ENCODE measurements around the gene PTPRA. TPM values are rescaled to one million over a fixed set of nuclear protein-coding genes. Genes with fewer than 3 reads are reported as not detected.
A peak's percentile ranks its signal among the peaks of the same experiment; 100 is the strongest.

PTPRA gene
- total and polyA plus RNA-seq, 12 donors: 8.9 to 37.3 (median 28.5) TPM

DNA sequence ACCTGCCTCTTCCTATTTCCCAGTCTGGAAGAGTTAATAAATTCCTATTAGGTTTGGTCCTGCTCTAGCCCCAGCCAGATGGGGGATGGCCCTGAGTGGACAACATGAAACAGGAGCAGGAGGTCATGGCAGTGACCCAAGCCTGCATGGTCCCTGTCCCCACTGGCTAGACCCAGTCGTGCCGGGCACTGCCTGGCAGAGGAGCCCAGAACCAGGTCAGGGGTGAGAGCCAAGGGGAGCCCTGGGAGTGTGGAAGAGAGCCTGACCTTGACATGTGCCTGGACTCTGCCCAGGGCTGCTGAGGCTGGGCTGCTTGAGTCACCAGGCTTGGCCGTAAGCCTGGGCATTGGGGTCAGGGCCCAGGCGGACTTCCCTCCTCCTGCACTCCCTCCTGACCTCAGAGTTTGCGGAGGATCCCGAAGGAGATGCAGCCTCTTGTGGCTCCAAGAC, 207.7 kb downstream of the PTPRA start:
- intact Hi-C loops (cut with DNase I): no loop called here
- DNase-seq (peak; percentile 57 to 82), ATAC-seq (peak; percentile 82 to 97 (median 94))
- H3K27ac ChIP-seq: peak overlapping the region in 8 of 10 donors; percentile 6 to 79 (median 35)
- 40 to 45% methylated on average over 6 of the region's 6 CpGs for WGBS, 2 donors
- TF ChIP-seq, protein P1, sequence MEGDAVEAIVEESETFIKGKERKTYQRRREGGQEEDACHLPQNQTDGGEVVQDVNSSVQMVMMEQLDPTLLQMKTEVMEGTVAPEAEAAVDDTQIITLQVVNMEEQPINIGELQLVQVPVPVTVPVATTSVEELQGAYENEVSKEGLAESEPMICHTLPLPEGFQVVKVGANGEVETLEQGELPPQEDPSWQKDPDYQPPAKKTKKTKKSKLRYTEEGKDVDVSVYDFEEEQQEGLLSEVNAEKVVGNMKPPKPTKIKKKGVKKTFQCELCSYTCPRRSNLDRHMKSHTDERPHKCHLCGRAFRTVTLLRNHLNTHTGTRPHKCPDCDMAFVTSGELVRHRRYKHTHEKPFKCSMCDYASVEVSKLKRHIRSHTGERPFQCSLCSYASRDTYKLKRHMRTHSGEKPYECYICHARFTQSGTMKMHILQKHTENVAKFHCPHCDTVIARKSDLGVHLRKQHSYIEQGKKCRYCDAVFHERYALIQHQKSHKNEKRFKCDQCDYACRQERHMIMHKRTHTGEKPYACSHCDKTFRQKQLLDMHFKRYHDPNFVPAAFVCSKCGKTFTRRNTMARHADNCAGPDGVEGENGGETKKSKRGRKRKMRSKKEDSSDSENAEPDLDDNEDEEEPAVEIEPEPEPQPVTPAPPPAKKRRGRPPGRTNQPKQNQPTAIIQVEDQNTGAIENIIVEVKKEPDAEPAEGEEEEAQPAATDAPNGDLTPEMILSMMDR (IDR thresholded peaks at IDR 0.05): no peak
- H3K36me3 ChIP-seq: no peaks in the 10 kb centered on the region
- H3K9me3 ChIP-seq: no peaks in the 10 kb centered on the region
- peaks cover 0 to 29% (median 8%) of the 10 kb centered on the region in 9 donors for H3K4me1 ChIP-seq
- no peak overlapping the region for H3K4me3 ChIP-seq
- H3K27me3 ChIP-seq: peaks cover 0 to 68% (median 30%) of the 10 kb centered on the region in 7 donors

DNA sequence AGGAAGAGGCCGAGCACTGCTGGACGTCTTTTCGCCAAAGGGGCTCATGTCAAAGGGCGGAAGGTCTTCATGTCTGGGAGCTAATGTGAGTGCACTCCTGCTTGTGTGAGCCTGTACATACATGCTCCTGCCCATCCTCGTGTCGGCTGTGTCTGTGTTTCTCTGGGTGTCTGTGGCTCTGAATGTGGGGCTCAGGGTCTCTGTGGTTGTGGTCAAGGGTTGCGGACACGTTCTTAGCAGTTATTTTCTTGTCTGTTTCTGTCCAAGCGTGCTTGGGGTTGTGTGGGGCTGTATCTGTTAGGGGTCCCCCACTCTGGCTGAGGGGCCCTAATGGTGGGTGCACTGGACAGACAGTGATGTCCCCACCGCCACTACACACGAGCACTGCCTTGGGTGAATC, 208.4 kb downstream of the PTPRA start:
- intact Hi-C loops (cut with DNase I): no loop called here
- Histone ChIP-seq H3K4me3 (no peak overlapping the region), H3K9me3 (no peaks in the 10 kb centered on the region), H3K27me3 (peaks cover 0 to 68% (median 30%) of the 10 kb centered on the region in 7 donors), H3K36me3 (no peaks in the 10 kb centered on the region), H3K4me1 (peaks cover 0 to 29% (median 8%) of the 10 kb centered on the region in 9 donors), H3K27ac (no peak overlapping the region)
- ATAC-seq (no peak), DNase-seq (no peak)
- TF ChIP-seq, protein P1 (IDR thresholded peaks at IDR 0.05): no peak
- WGBS, 2 donors: 92 to 95% methylated on average over 11 of the region's 11 CpGs

DNA sequence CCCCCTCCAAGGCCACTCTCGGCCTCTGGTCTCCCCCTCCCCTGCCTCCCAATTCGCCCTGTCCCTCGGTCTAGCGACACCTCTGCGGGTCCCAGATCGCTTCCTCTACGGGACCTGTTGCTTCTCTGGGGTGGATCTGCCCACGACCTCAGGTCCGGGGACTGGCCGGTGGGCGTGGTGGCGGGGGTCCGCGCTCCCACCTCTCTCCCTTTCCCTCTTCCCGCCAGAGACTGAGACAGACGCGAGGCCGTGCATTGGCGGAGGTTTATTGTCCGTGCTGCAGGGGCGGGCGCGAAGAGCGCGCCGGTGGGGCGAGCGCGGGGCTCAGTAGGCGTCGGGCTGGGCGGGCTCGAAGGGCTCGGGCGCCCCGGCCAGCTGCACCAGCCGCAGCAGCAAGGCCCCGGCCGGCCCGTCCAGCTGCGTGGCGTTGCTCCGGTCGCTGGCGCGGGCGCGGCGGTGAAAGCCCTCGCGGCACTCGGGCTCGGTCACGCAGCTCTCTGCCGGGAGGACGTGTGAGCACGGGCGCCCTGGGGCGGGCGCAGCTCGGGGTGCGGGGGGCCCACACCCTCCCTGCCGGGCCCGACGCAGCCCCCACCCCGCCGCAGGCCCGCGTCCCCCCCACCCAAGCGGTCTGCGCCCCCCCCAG, 209.1 kb downstream of the PTPRA start:
- H3K4me3 ChIP-seq: peak overlapping the region in 8 of 10 donors; percentile 3 to 43 (median 31)
- TF ChIP-seq, protein P1 (IDR thresholded peaks at IDR 0.05): no peak

DNA sequence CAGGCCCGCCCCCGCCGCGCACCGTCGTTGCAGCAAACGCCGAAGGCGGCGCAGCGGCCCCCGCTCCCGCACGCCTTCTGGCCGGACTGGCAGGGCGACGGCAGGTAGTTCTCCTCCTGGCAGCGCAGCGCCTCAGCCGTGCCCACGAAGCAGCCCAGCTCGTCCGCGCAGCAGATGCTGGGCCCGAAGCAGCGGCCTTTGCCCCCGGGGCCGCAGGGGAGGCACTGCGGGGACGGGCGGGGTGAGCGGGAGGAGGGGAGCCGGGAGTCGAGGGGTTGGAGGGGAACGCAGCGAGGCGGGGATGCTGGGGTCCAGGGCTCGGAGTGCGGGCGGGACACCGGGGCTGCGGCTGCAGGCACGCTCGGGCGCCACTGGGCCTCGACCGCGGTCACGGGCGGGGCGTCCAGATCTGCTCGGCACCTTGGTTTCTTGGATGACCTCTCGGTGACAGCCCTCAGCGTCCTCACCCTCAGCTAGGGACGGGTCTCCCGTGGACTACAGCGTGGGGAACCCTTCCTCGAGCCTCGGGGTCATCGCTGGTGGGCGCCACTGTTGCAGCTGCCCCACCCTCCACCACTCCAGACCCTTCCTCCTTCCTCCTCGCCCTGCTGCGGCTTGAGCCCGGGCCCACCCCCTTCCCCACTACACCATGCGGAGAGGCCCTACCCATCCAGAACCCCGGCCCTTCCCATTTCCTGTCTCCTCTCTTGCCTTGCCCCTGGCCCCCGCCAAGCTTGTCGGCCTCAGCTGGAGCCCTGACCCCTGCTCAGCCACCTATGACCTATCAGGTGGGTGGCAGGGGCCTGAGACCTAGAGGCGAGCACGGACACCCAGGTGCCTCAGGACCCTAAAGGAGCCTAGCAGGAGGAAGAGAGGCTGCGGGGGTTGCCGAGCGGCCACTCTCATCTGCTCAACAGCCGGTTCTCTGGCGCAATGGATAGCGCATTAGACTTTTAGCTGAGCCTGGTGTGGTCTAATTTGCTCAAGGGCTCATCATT, 210.0 kb downstream of the PTPRA start:
- H3K4me1 ChIP-seq: peaks cover 0 to 26% (median 8%) of the 10 kb centered on the region in 9 donors
- intact Hi-C loops (cut with DNase I): no loop called here
- no peak for ATAC-seq
- H3K27me3 ChIP-seq: peaks cover 0 to 68% (median 30%) of the 10 kb centered on the region in 7 donors
- no peak overlapping the region for H3K27ac ChIP-seq
- peak overlapping the region in 8 of 10 donors; percentile 18 to 43 (median 31) for H3K4me3 ChIP-seq
- 17 to 20% methylated on average over 45 to 76 of the region's 76 CpGs for WGBS, 2 donors
- no peak for DNase-seq
- H3K9me3 ChIP-seq: no peaks in the 10 kb centered on the region
- H3K36me3 ChIP-seq: no peaks in the 10 kb centered on the region
- TF ChIP-seq, protein P1 (IDR thresholded peaks at IDR 0.05): no peak

More for the DNA sequence above, 209.1 kb downstream of the PTPRA start:
- ATAC-seq (peak in 1 of 8 donors; percentile 53), DNase-seq (no peak)
- Histone ChIP-seq H3K27ac (no peak overlapping the region), H3K4me1 (peaks cover 0 to 26% (median 8%) of the 10 kb centered on the region in 9 donors), H3K9me3 (no peaks in the 10 kb centered on the region), H3K27me3 (peaks cover 0 to 68% (median 30%) of the 10 kb centered on the region in 7 donors), H3K36me3 (no peaks in the 10 kb centered on the region)
- intact Hi-C loops (cut with DNase I): no loop called here
- WGBS, 2 donors: 5 to 6% methylated on average over 54 to 71 of the region's 71 CpGs
